ENCODE measurements around the gene RIT2. TPM values are rescaled to one million over a fixed set of nuclear protein-coding genes. Genes with fewer than 3 reads are reported as not detected.

RIT2 gene
- total and polyA plus RNA-seq, 2 of the 4 experiments (the other 2 are of a cell fraction): not detected

GRCh38 chr18:43067570-43067969 lies 47.9 kb downstream of the RIT2 start:
- no peak overlapping the region for H4K8ac ChIP-seq (ENCODE audit: low read depth in 2 of 2, low read length in 2 of 2)
- no peaks in the 10 kb centered on the region for H3K36me3 ChIP-seq (ENCODE audit: control insufficient read depth, insufficient read depth, low read length)
- no CpG with 5 or more reads among the region's 1 CpG for WGBS, 2 experiments (ENCODE audit: extremely low coverage in 2 of 2, insufficient read length in 1 of 2)
- H4K20me1 ChIP-seq (ENCODE audit: insufficient read depth, low read length): no peaks in the 10 kb centered on the region
- BruUV-seq (replicated peaks): no TSS peak
- no peak overlapping the region for H2AK9ac ChIP-seq (replicated peaks; ENCODE audit: low read depth, low read length, poor library complexity)
- ATAC-seq (ENCODE audit: low read depth): no peak
- no peak overlapping the region for H3K4me2 ChIP-seq (ENCODE audit: low read depth, low read length)
- H2BK5ac ChIP-seq (ENCODE audit: low read depth, low read length, poor library complexity, severe bottlenecking): no peak overlapping the region
- no peak overlapping the region for H2BK20ac ChIP-seq (ENCODE audit: low read depth, low read length)
- H3K27me3 ChIP-seq (ENCODE audit: control insufficient read depth, insufficient read depth, low read length): no peaks in the 10 kb centered on the region
- no peak for TF ChIP-seq SMC3 (IDR thresholded peaks at IDR 0.05; ENCODE audit: low read depth, low read length)
- TF ChIP-seq MAZ (IDR thresholded peaks at IDR 0.05; ENCODE audit: borderline replicate concordance, low read depth, low read length): no peak
- no peak for TF ChIP-seq BHLHE40 (IDR thresholded peaks at IDR 0.05; ENCODE audit: low read depth, low read length)
- TF ChIP-seq POLR2A (IDR thresholded peaks at IDR 0.05; ENCODE audit: low read depth, low read length): no peak
- TF ChIP-seq MAFK (IDR thresholded peaks at IDR 0.05; ENCODE audit: low read depth, low read length): no peak
- no peak for TF ChIP-seq RAD21 (IDR thresholded peaks at IDR 0.05; ENCODE audit: low read length)
- TF ChIP-seq USF2 (IDR thresholded peaks at IDR 0.05; ENCODE audit: low read depth, low read length): no peak
- no peak for TF ChIP-seq RFX5 (IDR thresholded peaks at IDR 0.05; ENCODE audit: low read depth, low read length)
- TF ChIP-seq CEBPB (IDR thresholded peaks at IDR 0.05; ENCODE audit: low read depth, low read length): no peak
- TF ChIP-seq CHD1 (IDR thresholded peaks at IDR 0.05; ENCODE audit: low read depth, low read length): no peak
- TF ChIP-seq NFE2L2 (IDR thresholded peaks at IDR 0.05; ENCODE audit: low read depth, low read length): no peak
- TF ChIP-seq RCOR1 (IDR thresholded peaks at IDR 0.05; ENCODE audit: insufficient replicate concordance, low read length): no peak
- TF ChIP-seq CTCF (conservative IDR thresholded peaks at IDR 0.05; ENCODE audit: low read depth, low read length): no peak
- TF ChIP-seq FOS (IDR thresholded peaks at IDR 0.05; ENCODE audit: low read depth, low read length): no peak
- no peak overlapping the region for H4K5ac ChIP-seq (ENCODE audit: low read depth, low read length)
- H2AK5ac ChIP-seq (ENCODE audit: low read depth, low read length): no peak overlapping the region
- intact Hi-C loops (cut with micrococcal nuclease): no loop called here
- peaks cover 2% of the 10 kb centered on the region; the same call in 1 of the 2 replicates for H3K9me3 ChIP-seq (ENCODE audit: control insufficient read depth, insufficient read depth, low read length)
- no peak for DNase-seq
- H3K27ac ChIP-seq (ENCODE audit: insufficient read depth, low read length): no peak overlapping the region
- H3K4me3 ChIP-seq (ENCODE audit: insufficient read depth, low read depth, low read length): no peak overlapping the region
- ChIA-PET POLR2A (ENCODE audit: unreplicated experiment) (no interaction called here), CTCF (no interaction called here)
- H3K9ac ChIP-seq (ENCODE audit: low read depth, low read length): no peak overlapping the region
- no peaks in the 10 kb centered on the region for H3K4me1 ChIP-seq (ENCODE audit: control insufficient read depth, insufficient read depth, low read length)
- H3K4ac ChIP-seq (ENCODE audit: low read depth, low read length): no peak overlapping the region
- no peak overlapping the region for H3K56ac ChIP-seq (ENCODE audit: extremely low read depth, insufficient read depth, low read length)
- dilution Hi-C loops (cut with HindIII; ENCODE audit: low sequenced_read_pairs, unreplicated experiment): no loop called here
- no peak overlapping the region for H2BK15ac ChIP-seq (ENCODE audit: low read depth, low read length)
- no peaks in the 10 kb centered on the region for H3K79me1 ChIP-seq (ENCODE audit: low read depth in 1 of 2, low read length in 2 of 2)
- no peak overlapping the region for H3K23ac ChIP-seq (ENCODE audit: low read depth, low read length)
- in situ Hi-C loops (cut with MboI; ENCODE audit: low sequenced_read_pairs): no loop called here
- H3K14ac ChIP-seq (replicated peaks; ENCODE audit: low read depth, low read length): no peak overlapping the region
- no peaks in the 10 kb centered on the region for H3K9me1 ChIP-seq (ENCODE audit: insufficient read depth, low read length)
- no peak overlapping the region for H4K91ac ChIP-seq (ENCODE audit: insufficient read depth, low read depth, low read length)
- no peak overlapping the region for H3K18ac ChIP-seq (ENCODE audit: low read depth, low read length)
- H2AFZ ChIP-seq (replicated peaks; ENCODE audit: low read length, poor library complexity): no peak overlapping the region
- no peak overlapping the region for H2BK120ac ChIP-seq (ENCODE audit: low read depth, low read length)
